Mesendoderm (in vitro differentiated cells): ENCODE results near the gene PSMF1.
A peak's percentile ranks its signal among the peaks of the same experiment; 100 is the strongest.

Experiments
- DNase-seq: peaks from one replicate; pipeline ENCODE4 v3.0.0; 2013
- H2AK5ac ChIP-seq: 2 replicates; pipeline ENCODE4 v1.6.1; 2013; ENCODE audit warnings: low read length, inconsistent platforms
- H2BK120ac ChIP-seq: 2 replicates; pipeline ENCODE4 v1.6.1; 2013; ENCODE audit warnings: low read depth, mild to moderate bottlenecking, low read length, moderate library complexity, mixed read lengths
- H2BK15ac ChIP-seq: replicated peaks from 2 replicates; pipeline ENCODE4 v1.6.1; 2013; ENCODE audit warnings: low read depth, mild to moderate bottlenecking, moderate library complexity
- H2BK5ac ChIP-seq: 2 replicates; pipeline ENCODE4 v1.6.1; 2013; ENCODE audit warnings: low read length, inconsistent platforms
- H3K18ac ChIP-seq: 2 replicates; pipeline ENCODE4 v1.6.1; 2013; ENCODE audit warnings: mild to moderate bottlenecking, low read length, mixed read lengths
- H3K23ac ChIP-seq: one replicate; pipeline ENCODE4 v1.6.1; 2013; ENCODE audit warnings: low read length
- H3K27ac ChIP-seq: 2 replicates; pipeline ENCODE4 v1.5.1; 2013; ENCODE audit warnings: low read depth, mild to moderate bottlenecking, inconsistent platforms, low read length, moderate library complexity
- H3K27me3 ChIP-seq: 2 replicates; pipeline ENCODE4 v1.6.1; 2013; ENCODE audit warnings: low read length, control low read depth, mild to moderate bottlenecking, inconsistent platforms; ENCODE audit not compliant: insufficient read depth, poor library complexity
- H3K36me3 ChIP-seq: 2 replicates; pipeline ENCODE4 v1.6.1; 2013; ENCODE audit warnings: low read length, inconsistent platforms; ENCODE audit not compliant: control insufficient read depth, insufficient read depth
- H3K4ac ChIP-seq: one replicate; pipeline ENCODE4 v1.6.1; 2013; ENCODE audit warnings: low read depth, mild to moderate bottlenecking, low read length, moderate library complexity
- H3K4me1 ChIP-seq: 2 replicates; pipeline ENCODE4 v1.6.1; 2013; ENCODE audit warnings: low read depth, low read length, inconsistent platforms; ENCODE audit not compliant: control insufficient read depth
- H3K4me2 ChIP-seq: 2 replicates; pipeline ENCODE4 v1.6.1; 2013; ENCODE audit warnings: low read length
- H3K4me3 ChIP-seq: 2 replicates; pipeline ENCODE4 v1.5.1; 2013; ENCODE audit warnings: mild to moderate bottlenecking, low read length
- H3K56ac ChIP-seq: one replicate; pipeline ENCODE4 v1.6.1; 2013; ENCODE audit warnings: low read length
- H3K79me1 ChIP-seq: 2 replicates; pipeline ENCODE4 v1.6.1; 2013; ENCODE audit warnings: low read length, inconsistent platforms
- H3K79me2 ChIP-seq: 2 replicates; pipeline ENCODE4 v1.6.1; 2013; ENCODE audit warnings: mild to moderate bottlenecking, low read length; ENCODE audit not compliant: control insufficient read depth, insufficient read depth
- H3K9ac ChIP-seq: 2 replicates; pipeline ENCODE4 v1.6.1; 2013; ENCODE audit warnings: low read length, inconsistent platforms
- H4K5ac ChIP-seq: one replicate; pipeline ENCODE4 v1.6.1; 2013; ENCODE audit warnings: low read length
- H4K8ac ChIP-seq: one replicate; pipeline ENCODE4 v1.6.1; 2013; ENCODE audit warnings: low read depth, mild to moderate bottlenecking, control low read depth, low read length, moderate library complexity
- WGBS: extraction: QIAGEN DNeasy Blood & Tissue Kit; methylation state at CpG from one replicate; pipeline ENCODE4 v1.1.7; 2013; ENCODE audit warnings: low lambda C conversion rate, missing lambda C conversion rate; ENCODE audit not compliant: insufficient coverage; ENCODE audit errors: extremely low coverage; 5-methylcytosine and 5-hydroxymethylcytosine counted together

The PSMF1 gene

GRCh38 chr20:1206366-1207148 lies 88.2 kb downstream of the PSMF1 start:
- Histone ChIP-seq H3K4ac (no peak overlapping the region), H3K27ac (no peak overlapping the region), H2AK5ac (no peak overlapping the region), H4K8ac (no peak overlapping the region), H3K36me3 (no peaks in the 10 kb centered on the region), H4K5ac (no peak overlapping the region), H3K79me2 (no peaks in the 10 kb centered on the region), H2BK5ac (no peak overlapping the region), H2BK15ac (no peak overlapping the region), H3K4me3 (no peak overlapping the region), H3K4me1 (no peaks in the 10 kb centered on the region), H3K56ac (no peak overlapping the region), H3K27me3 (no peaks in the 10 kb centered on the region), H2BK120ac (no peak overlapping the region), H3K4me2 (no peak overlapping the region), H3K79me1 (no peaks in the 10 kb centered on the region), H3K9ac (no peak overlapping the region), H3K23ac (no peak overlapping the region), H3K18ac (no peak overlapping the region)
- DNase-seq: no peak
- WGBS: no CpG with 5 or more reads among the region's 19 CpGs

DNA sequence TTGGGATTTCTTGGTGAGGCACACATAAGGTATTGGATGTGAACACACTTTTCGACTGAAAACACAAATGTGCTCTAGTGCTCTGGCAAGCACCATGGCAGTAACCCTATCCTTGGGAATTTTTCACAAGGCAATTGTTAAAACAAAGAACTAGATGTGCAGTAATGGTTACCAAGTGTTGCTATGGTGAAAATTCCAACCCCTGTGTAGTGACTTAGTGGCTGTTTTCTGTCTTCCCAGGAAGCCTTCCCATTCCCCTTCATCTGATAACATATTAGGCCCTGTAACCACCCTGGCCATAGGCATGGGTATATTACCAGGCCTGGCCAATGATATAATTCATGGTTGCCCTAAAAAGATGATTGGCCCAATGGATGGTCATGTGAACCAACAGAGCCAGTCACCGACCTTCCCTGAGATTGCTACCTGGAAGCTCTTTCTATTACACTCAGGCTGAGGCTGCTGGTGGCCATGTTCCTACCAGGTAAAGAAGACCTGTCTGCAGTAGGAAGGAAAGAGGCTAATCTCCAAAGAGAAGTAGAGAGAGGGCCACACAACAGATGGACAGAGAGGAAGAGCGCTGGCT lies 89.0 kb downstream of the PSMF1 start:
- no peak overlapping the region for H2BK15ac ChIP-seq
- peaks cover 3% of the 10 kb centered on the region for H3K4me1 ChIP-seq
- H3K56ac ChIP-seq: no peak overlapping the region
- no peak overlapping the region for H2BK120ac ChIP-seq
- H4K8ac ChIP-seq: no peak overlapping the region
- no peak overlapping the region for H3K18ac ChIP-seq
- no peak overlapping the region for H2AK5ac ChIP-seq
- no peak overlapping the region for H3K23ac ChIP-seq
- no peaks in the 10 kb centered on the region for H3K27me3 ChIP-seq
- H3K79me1 ChIP-seq: no peaks in the 10 kb centered on the region
- H3K4ac ChIP-seq: no peak overlapping the region
- no peak for DNase-seq
- H2BK5ac ChIP-seq: no peak overlapping the region
- no peaks in the 10 kb centered on the region for H3K36me3 ChIP-seq
- H3K27ac ChIP-seq: no peak overlapping the region
- WGBS: no CpG with 5 or more reads among the region's 3 CpGs
- H3K79me2 ChIP-seq: no peaks in the 10 kb centered on the region
- H3K4me2 ChIP-seq: no peak overlapping the region
- no peak overlapping the region for H3K9ac ChIP-seq
- H4K5ac ChIP-seq: no peak overlapping the region
- no peak overlapping the region for H3K4me3 ChIP-seq

DNA sequence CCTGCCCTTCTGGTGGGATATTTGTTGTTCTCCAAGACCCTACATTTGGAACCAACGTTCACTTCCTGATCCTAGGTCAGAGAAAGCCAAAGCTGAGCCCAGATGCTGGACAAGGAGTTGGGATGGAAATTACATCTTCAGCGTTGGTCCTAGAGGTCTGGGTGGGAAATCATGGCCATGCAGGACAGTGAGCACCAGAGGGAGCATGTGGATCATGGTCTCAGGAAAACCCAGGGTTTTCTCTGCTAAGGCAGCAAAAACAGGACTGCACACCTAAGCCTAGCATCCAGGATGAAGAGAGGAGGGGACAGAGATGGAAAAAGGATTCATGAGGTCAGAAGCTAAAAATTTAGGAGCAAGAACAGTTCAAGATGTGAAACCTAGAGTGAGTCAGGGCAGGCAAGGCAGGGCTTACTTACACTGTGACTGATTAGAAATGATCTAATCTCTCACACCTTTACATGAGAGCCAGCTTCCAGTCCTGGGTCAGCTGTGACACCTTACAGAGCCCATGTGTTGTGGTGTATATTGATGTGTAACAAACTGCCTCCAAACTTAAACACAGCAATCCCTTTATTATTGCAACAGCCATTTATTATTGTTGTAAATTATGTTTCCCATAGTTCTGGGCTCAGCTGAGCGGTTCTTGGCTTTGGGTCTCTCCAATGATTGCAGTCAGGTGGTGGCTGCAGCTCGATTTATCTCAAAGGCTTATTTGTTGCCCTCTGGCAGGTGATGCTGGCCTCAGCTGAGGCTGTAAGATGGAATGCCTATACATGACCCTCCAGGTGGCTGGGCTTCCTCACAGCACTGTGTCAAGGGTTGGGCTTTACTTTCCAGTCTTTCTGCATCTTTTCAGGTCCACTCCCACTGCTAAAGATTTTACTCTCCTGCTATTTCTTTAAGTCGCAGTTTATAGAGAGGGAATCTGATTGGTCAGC lies 91.3 kb downstream of the PSMF1 start:
- Histone ChIP-seq H3K56ac (no peak overlapping the region), H2BK120ac (no peak overlapping the region), H2AK5ac (no peak overlapping the region), H3K79me2 (no peaks in the 10 kb centered on the region), H3K36me3 (no peaks in the 10 kb centered on the region), H3K23ac (no peak overlapping the region), H3K18ac (no peak overlapping the region), H2BK5ac (no peak overlapping the region), H3K4me1 (peaks cover 3% of the 10 kb centered on the region), H3K79me1 (no peaks in the 10 kb centered on the region), H4K5ac (no peak overlapping the region), H3K4ac (no peak overlapping the region), H3K27me3 (no peaks in the 10 kb centered on the region), H2BK15ac (no peak overlapping the region), H3K27ac (no peak overlapping the region), H3K4me2 (no peak overlapping the region), H3K9ac (no peak overlapping the region), H4K8ac (no peak overlapping the region), H3K4me3 (no peak overlapping the region)
- DNase-seq: peak; percentile 73
- no CpG with 5 or more reads among the region's 5 CpGs for WGBS

DNA sequence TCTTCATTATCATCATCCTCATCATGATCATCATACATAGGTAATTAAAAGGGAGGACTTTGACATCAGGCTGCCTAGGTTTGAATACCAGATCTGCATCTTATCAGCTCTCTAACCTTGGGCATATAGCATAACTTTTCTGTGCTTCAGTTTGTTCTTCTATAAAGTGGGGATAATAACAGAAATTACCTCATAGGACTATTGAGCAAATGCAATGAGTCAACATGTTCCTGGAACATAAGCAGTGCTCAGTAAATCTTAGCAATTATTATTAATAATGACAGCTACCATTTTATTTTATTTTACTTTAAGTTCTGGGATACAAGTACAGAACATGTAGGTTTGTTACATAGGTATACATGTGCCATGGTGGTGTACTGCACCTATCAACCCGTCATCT lies 92.1 kb downstream of the PSMF1 start:
- H4K5ac ChIP-seq: no peak overlapping the region
- DNase-seq: no peak
- H3K27ac ChIP-seq: no peak overlapping the region
- H2AK5ac ChIP-seq: no peak overlapping the region
- peaks cover 3% of the 10 kb centered on the region for H3K4me1 ChIP-seq
- H3K4me2 ChIP-seq: no peak overlapping the region
- H3K4ac ChIP-seq: no peak overlapping the region
- no peak overlapping the region for H2BK120ac ChIP-seq
- no peaks in the 10 kb centered on the region for H3K27me3 ChIP-seq
- H2BK5ac ChIP-seq: no peak overlapping the region
- no peaks in the 10 kb centered on the region for H3K79me2 ChIP-seq
- no CpG with 5 or more reads among the region's 1 CpG for WGBS
- H3K36me3 ChIP-seq: no peaks in the 10 kb centered on the region
- H3K23ac ChIP-seq: no peak overlapping the region
- H3K56ac ChIP-seq: no peak overlapping the region
- H3K4me3 ChIP-seq: no peak overlapping the region
- no peak overlapping the region for H3K18ac ChIP-seq
- H3K9ac ChIP-seq: no peak overlapping the region
- no peak overlapping the region for H4K8ac ChIP-seq
- H2BK15ac ChIP-seq: no peak overlapping the region
- no peaks in the 10 kb centered on the region for H3K79me1 ChIP-seq

DNA sequence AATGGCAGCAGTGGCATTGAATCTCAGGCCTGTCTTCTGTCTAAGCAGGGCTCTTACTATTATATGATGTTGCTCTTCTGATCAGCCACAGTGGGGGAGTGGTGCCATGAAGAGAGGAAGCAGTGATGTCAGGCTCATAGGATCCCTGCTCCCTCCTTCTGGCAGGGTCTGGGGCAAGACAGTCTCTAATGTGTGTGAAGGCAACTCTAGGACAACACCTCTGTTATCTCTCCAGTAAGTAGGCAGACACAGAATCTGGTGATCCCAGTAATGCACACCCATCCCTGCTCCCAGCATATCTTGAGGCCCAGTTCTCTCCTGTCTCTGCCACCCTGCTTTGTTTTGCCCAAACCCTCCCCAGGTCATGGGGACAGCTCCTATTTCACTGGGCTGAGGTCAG lies 93.6 kb downstream of the PSMF1 start:
- Histone ChIP-seq H3K27ac (no peak overlapping the region), H4K5ac (no peak overlapping the region), H3K56ac (peak overlapping the region; percentile 37), H2BK15ac (no peak overlapping the region), H3K27me3 (no peaks in the 10 kb centered on the region), H3K23ac (no peak overlapping the region), H3K9ac (peak overlapping the region; percentile 6), H3K18ac (no peak overlapping the region), H2BK120ac (no peak overlapping the region), H3K36me3 (no peaks in the 10 kb centered on the region), H3K4me3 (no peak overlapping the region), H3K4me2 (no peak overlapping the region), H3K4me1 (peaks cover 3% of the 10 kb centered on the region), H3K4ac (no peak overlapping the region), H3K79me2 (no peaks in the 10 kb centered on the region), H3K79me1 (no peaks in the 10 kb centered on the region), H2BK5ac (no peak overlapping the region), H4K8ac (no peak overlapping the region), H2AK5ac (no peak overlapping the region)
- DNase-seq: peak; percentile 67
